Measurements from ENCODE around the gene MTX2.
"Not testable (repeated sequence)": the region's sequence is repeated elsewhere in the genome, so short reads cannot be mapped to it uniquely, and the experiment has no call there.

Gene MTX2

DNA sequence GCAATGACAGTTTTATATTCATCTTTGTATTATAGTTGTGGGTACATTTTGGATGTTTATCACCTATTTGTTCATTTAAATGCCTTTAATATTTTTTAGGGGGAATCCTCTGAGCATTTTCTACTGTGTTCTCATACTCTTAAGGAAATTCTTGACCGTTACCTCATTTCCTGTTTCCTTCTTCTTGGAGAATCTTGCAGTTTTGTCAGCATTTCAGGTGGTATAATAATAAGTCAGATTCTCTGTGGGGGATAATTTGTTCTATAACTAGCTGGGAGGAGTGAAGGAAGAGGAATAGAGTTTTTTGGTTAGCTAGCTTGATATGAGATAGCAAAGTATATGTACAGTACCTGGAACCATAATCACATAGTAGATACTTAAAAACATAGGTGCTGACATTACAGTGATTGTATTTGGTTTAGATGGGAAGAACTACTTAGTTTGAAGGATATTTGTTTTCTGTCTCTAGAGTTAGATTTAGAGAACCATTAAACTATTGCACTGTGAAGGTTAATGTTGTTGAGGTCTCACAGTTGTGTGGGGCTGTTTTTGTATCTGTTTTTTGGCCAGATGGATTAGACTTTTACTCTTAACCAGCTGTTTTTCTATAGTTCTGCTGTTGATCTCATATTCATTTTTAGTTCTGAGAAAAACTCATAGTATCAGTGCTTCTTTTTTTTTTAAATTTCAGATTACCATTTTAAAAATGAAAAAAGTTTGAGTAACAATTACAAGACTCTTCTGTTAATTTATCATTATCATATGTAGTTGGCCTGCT is 14.2 kb downstream of the MTX2 start:
- Histone ChIP-seq H3K27ac (no peak overlapping the region), H3K27me3 (no peaks in the 10 kb centered on the region), H3K4me2 (0 out of 2 replicates have a peak overlapping the region, but pooled peaks have one; percentile 1), H3K36me3 (no peaks in the 10 kb centered on the region), H4K20me1 (peaks cover 56% of the 10 kb centered on the region), H3K9ac (no peak overlapping the region), H3K9me3 (no peaks in the 10 kb centered on the region), H3K4me1 (peaks cover 8% of the 10 kb centered on the region; the same call in 1 of the 2 replicates), H3K4me3 (no peak overlapping the region)
- TF ChIP-seq Cebpa-rat (IDR thresholded peaks at IDR 0.05) = no peak

DNA sequence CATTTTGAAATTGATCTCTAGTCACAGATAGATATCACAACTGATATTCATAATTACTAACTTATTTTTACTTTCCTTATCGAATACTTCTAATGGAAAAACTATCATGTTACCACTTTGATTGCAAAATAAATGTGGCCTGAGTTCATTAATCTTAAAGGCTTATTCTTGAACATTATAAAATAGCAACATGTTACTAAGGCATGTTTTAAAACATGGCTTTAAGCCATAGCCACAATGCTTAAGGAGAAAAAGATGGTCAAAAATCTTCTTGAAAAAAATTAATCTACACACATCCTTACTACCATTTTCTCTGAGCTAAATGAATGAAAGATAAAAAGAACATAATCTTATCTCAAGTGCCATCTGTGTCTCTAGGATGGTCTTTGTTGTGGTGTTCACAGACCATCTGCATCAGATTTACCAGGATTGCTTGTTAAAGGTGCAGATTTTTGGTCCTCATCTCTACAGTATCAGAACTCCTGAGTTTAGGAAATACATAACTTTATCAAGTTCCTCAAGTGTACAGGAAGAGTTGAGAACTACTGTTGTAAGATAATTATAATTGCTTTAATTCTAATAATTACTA is 15.3 kb downstream of the MTX2 start:
- no peak overlapping the region for H3K4me3 ChIP-seq
- peaks cover 59% of the 10 kb centered on the region for H4K20me1 ChIP-seq
- H3K4me1 ChIP-seq = peaks cover 8% of the 10 kb centered on the region; the same call in 1 of the 2 replicates
- H3K9ac ChIP-seq = no peak overlapping the region
- H3K27ac ChIP-seq = no peak overlapping the region
- H3K9me3 ChIP-seq = no peaks in the 10 kb centered on the region
- TF ChIP-seq Cebpa-rat (IDR thresholded peaks at IDR 0.05) = no peak
- no peaks in the 10 kb centered on the region for H3K36me3 ChIP-seq
- H3K27me3 ChIP-seq = no peaks in the 10 kb centered on the region
- no peak overlapping the region for H3K4me2 ChIP-seq

DNA sequence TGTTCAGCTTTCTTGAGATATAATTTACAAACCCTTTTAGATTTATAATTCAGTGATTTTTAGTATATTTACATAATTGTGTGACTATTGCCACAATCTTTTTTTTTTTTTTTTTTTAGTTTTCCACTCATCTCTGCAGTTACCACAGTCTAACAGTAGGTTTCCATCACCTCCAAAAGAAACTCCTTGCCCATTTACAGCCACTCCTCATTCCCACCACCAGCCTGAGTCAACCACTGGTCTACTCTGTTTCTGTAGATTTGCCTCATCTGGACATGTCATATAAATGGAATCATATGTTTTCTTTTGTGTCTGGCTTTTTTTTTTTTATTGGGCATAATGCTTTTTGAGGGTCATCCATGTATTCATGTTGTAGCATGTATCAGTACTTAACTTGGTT is 16.1 kb downstream of the MTX2 start:
- no peak overlapping the region for H3K4me2 ChIP-seq
- no peak for TF ChIP-seq Cebpa-rat (IDR thresholded peaks at IDR 0.05)
- H3K4me1 ChIP-seq = peaks cover 8% of the 10 kb centered on the region; the same call in 1 of the 2 replicates
- H4K20me1 ChIP-seq = peaks cover 66% of the 10 kb centered on the region
- no peak overlapping the region for H3K4me3 ChIP-seq
- no peaks in the 10 kb centered on the region for H3K9me3 ChIP-seq
- H3K9ac ChIP-seq = no peak overlapping the region
- H3K27ac ChIP-seq = no peak overlapping the region
- no peaks in the 10 kb centered on the region for H3K36me3 ChIP-seq
- no peaks in the 10 kb centered on the region for H3K27me3 ChIP-seq

- Histone ChIP-seq H3K36me3 (no peaks in the 10 kb centered on the region), H3K4me3 (no peak overlapping the region), H3K27me3 (no peaks in the 10 kb centered on the region), H3K9me3 (no peaks in the 10 kb centered on the region), H3K27ac (no peak overlapping the region), H3K4me2 (no peak overlapping the region; the same call in 1 of the 2 replicates), H3K4me1 (no peaks in the 10 kb centered on the region), H3K9ac (no peak overlapping the region), H4K20me1 (peaks cover 56% of the 10 kb centered on the region)
- no peak for TF ChIP-seq Cebpa-rat (IDR thresholded peaks at IDR 0.05)
Measured at GRCh38 chr2:176291335-176291734, 22.1 kb downstream of the MTX2 start.

- Histone ChIP-seq H3K27ac (no peak overlapping the region), H3K36me3 (no peaks in the 10 kb centered on the region), H3K9me3 (no peaks in the 10 kb centered on the region), H3K9ac (no peak overlapping the region), H3K4me2 (no peak overlapping the region; the same call in 1 of the 2 replicates), H3K27me3 (no peaks in the 10 kb centered on the region), H3K4me1 (no peaks in the 10 kb centered on the region), H3K4me3 (no peak overlapping the region), H4K20me1 (peaks cover 53% of the 10 kb centered on the region)
- no peak for TF ChIP-seq Cebpa-rat (IDR thresholded peaks at IDR 0.05)
Measured at GRCh38 chr2:176291809-176292283, 22.6 kb downstream of the MTX2 start.

DNA sequence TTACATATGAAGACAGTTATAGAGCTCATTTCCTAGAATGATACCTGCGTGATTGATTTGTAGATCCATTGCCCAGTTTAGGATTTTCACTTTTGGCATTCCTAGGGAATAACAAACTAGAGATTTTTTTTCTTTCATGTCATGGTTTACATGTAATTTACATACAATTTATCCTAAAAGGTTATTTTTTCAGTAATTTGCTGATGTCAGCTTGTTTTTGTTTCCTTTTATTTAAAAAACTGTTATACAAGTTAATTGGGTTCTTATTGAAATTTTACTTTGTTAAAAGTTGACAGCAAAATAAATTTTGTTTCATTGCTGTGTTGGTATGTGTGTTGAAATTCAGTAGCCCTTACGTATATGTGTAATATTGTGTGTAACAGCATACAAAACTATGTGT is 23.4 kb downstream of the MTX2 start:
- Histone ChIP-seq H3K4me3 (no peak overlapping the region), H3K4me1 (no peaks in the 10 kb centered on the region), H3K9me3 (no peaks in the 10 kb centered on the region), H3K36me3 (no peaks in the 10 kb centered on the region), H3K27ac (no peak overlapping the region), H3K27me3 (no peaks in the 10 kb centered on the region), H4K20me1 (peaks cover 54% of the 10 kb centered on the region), H3K4me2 (no peak overlapping the region), H3K9ac (no peak overlapping the region)
- no peak for TF ChIP-seq Cebpa-rat (IDR thresholded peaks at IDR 0.05)

- Histone ChIP-seq H4K20me1 (peaks cover 47% of the 10 kb centered on the region), H3K4me1 (no peaks in the 10 kb centered on the region)
- TF ChIP-seq Cebpa-rat (IDR thresholded peaks at IDR 0.05) = no peak
Measured at GRCh38 chr2:176293334-176293733, 24.1 kb downstream of the MTX2 start.

DNA sequence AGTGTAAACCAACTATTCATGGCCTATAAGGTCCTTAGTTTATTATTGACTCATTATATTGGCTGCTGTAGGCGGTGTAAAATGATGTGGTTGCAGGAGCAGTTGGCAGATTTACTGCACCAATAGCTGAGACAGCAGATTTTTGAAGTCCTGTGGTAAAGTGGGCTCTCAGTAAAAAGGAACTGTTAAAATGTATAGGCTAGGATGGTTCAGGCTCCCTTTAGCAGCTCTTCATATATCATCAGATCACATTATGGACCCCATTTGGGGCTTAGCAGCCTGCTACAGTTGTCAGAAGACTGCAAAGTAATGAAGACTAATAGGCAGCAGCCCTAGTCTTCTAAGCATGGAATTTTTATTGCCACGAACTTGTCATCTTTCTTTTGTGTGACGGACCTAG is 27.8 kb downstream of the MTX2 start:
- no peak overlapping the region for H3K27ac ChIP-seq
- H3K4me1 ChIP-seq = no peaks in the 10 kb centered on the region
- no peak overlapping the region for H3K4me3 ChIP-seq
- H3K36me3 ChIP-seq = peaks cover 4% of the 10 kb centered on the region; the same call in 1 of the 2 replicates
- H3K27me3 ChIP-seq = no peaks in the 10 kb centered on the region
- no peak overlapping the region for H3K4me2 ChIP-seq
- peaks cover 26% of the 10 kb centered on the region for H4K20me1 ChIP-seq
- H3K9ac ChIP-seq = no peak overlapping the region
- H3K9me3 ChIP-seq = no peaks in the 10 kb centered on the region
- no peak for TF ChIP-seq Cebpa-rat (IDR thresholded peaks at IDR 0.05)

More at GRCh38 chr2:176293334-176293733, 24.1 kb downstream of the MTX2 start:
- no peak overlapping the region for H3K4me2 ChIP-seq
- no peaks in the 10 kb centered on the region for H3K27me3 ChIP-seq
- no peak overlapping the region for H3K27ac ChIP-seq
- no peak overlapping the region for H3K4me3 ChIP-seq
- H3K9me3 ChIP-seq = no peaks in the 10 kb centered on the region
- H3K36me3 ChIP-seq = no peaks in the 10 kb centered on the region
- H3K9ac ChIP-seq = no peak overlapping the region

- Histone ChIP-seq H3K27me3 (no peaks in the 10 kb centered on the region), H3K9me3 (no peaks in the 10 kb centered on the region), H3K9ac (no peak overlapping the region), H3K27ac (no peak overlapping the region), H3K4me1 (no peaks in the 10 kb centered on the region), H3K4me2 (no peak overlapping the region), H3K36me3 (peaks cover 4% of the 10 kb centered on the region; the same call in 1 of the 2 replicates), H3K4me3 (no peak overlapping the region), H4K20me1 (peaks cover 21% of the 10 kb centered on the region)
- TF ChIP-seq Cebpa-rat (IDR thresholded peaks at IDR 0.05) = no peak
Measured at GRCh38 chr2:176297737-176298136, 28.5 kb downstream of the MTX2 start.

- H3K4me1 ChIP-seq, H3K4me3 ChIP-seq, H3K9me3 ChIP-seq, H3K27me3 ChIP-seq, H3K9ac ChIP-seq, H3K27ac ChIP-seq, H4K20me1 ChIP-seq, H3K4me2 ChIP-seq: not testable (repeated sequence)
- H3K36me3 ChIP-seq = peaks cover 16% of the 10 kb centered on the region
Measured at GRCh38 chr2:176306020-176306419, 36.8 kb downstream of the MTX2 start.

Measured in BLaER1 (cell line).